Measurements from ENCODE around the gene FOXD4L3. TPM values are rescaled to one million over a fixed set of nuclear protein-coding genes. Genes with fewer than 3 reads are reported as not detected.
"Not testable (repeated sequence)": the region's sequence is repeated elsewhere in the genome, so short reads cannot be mapped to it uniquely, and the experiment has no call there.

FOXD4L3 gene
- total RNA-seq, 1 experiment from 2014 or later, result not detected

GRCh38 chr9:68343992-68344391 lies 41.3 kb downstream of the FOXD4L3 start:
- DNase-seq (ENCODE audit: low read depth), result not testable (repeated sequence)

- DNase-seq (ENCODE audit: low read depth), result not testable (repeated sequence)
These were observed 49.0 kb downstream of the FOXD4L3 start for GRCh38 chr9:68351689-68352088.

Other genes starting within 250 kb of the FOXD4L3 start
- 29.5 and 67.2 TPM in 2 replicates for gene ZNG1C, start 60.9 kb upstream of the FOXD4L3 start, total RNA-seq (2014; rRNA removed; shearing (Covaris generic))
- 0.20 and 0.63 TPM in 2 replicates for gene PGM5, start 53.7 kb downstream of the FOXD4L3 start, total RNA-seq (2014; rRNA removed; shearing (Covaris generic))
- gene TMEM252, start 238.0 kb downstream of the FOXD4L3 start, total RNA-seq (2014; rRNA removed; shearing (Covaris generic)), result not detected in 2 replicates